ENCODE data around the gene HLA-DPA1. TPM values are rescaled to one million over a fixed set of nuclear protein-coding genes. Genes with fewer than 3 reads are reported as not detected.

Gene HLA-DPA1
- total RNA-seq, 1 donor from 2014 or later, result 2.8 TPM

DNA sequence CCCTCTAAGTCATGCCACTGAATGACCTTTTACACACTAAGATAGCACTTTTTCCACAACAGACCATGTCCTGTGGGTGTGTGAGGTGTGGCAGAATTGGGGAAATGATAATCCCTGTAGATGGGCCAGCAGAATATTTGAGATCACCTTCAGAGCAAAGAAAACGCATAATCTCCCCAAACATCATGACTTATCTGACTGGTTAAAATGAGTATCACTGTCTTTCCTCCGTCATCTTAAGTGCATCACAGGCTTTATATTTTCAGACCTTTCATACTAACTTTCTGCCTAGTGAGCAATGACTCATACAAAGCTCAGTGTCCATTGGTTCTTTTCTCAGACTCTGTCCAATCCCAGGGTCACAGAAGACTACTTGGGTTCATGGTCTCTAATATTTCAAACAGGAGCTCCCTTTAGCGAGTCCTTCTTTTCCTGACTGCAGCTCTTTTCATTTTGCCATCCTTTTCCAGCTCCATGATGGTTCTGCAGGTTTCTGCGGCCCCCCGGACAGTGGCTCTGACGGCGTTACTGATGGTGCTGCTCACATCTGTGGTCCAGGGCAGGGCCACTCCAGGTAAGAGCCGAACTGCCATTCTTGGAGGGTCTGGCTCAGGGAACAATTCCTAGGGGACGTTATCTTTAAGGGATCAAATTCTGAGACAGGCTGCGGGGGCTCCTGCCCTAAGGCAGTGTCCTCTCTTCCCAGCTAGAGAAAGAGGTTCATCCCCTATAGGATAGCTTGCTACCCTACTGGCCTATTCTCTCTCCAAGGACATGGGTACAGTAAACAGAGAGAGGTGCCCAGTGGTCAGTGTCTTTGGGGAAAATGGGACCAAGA, 2.3 kb upstream of the HLA-DPA1 start, which contains the start of gene HLA-DPB1:
HLA-DPB1 (plus strand) TSS at position 423 of the 838 bp plus-strand sequence; CDS start at position 475, 52 bp downstream.
- Histone ChIP-seq H3K27me3 (peaks cover 4% of the 10 kb centered on the region), H3K36me3 (no peaks in the 10 kb centered on the region), H3K9me3 (ENCODE audit: low read depth) (no peaks in the 10 kb centered on the region), H4K20me1 (ENCODE audit: low read depth) (no peaks in the 10 kb centered on the region), H3K9ac (no peak within 1 kb of the TSS), H3K4me2 (no peak within 1 kb of the TSS), H3K4me1 (no peaks in the 10 kb centered on the region), H2AFZ (replicated peaks) (peak within 1 kb of the TSS; percentile 50), H3K4me3 (no peak within 1 kb of the TSS), H3F3A (ENCODE audit: low read depth) (peaks cover 4% of the 10 kb centered on the region), H3K27ac (no peak within 1 kb of the TSS), H3K79me2 (ENCODE audit: low read depth) (no peaks in the 10 kb centered on the region)
- H3K27me3 Mint-ChIP-seq (ENCODE audit: insufficient read depth, low read depth), result peaks cover 12% of the 10 kb centered on the region
- H3K9me3 Mint-ChIP-seq, result no peaks in the 10 kb centered on the region
- H3K36me3 Mint-ChIP-seq, result no peaks in the 10 kb centered on the region
- no peak for TF ChIP-seq EZH2 (IDR thresholded peaks at IDR 0.05)
- H3K4me3 Mint-ChIP-seq, result no peak within 1 kb of the TSS
- no peak within 1 kb of the TSS for H3K27ac Mint-ChIP-seq
- H3K4me1 Mint-ChIP-seq, result peaks cover 16% of the 10 kb centered on the region
- DNase-seq (ENCODE audit: low spot score), result peak; percentile 40

DNA sequence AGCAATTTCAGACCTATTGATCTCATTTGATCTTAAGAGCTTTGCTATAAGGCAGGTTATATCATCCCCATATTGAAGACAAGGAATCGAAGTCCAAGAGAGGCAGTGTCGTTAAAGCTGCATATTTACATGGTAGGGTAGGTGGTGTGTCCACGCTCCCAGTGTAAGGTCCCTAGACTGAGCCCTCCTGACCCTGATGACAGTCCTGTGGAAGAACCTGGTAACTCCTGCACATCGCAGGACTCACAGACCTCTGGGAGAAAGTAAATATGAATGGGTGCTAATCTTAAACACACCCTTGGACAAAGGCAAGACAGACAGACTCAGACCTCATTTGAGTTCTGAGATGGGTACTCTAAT, 1.7 kb upstream of the HLA-DPA1 start:
- Histone ChIP-seq H3K4me2 (no peak overlapping the region), H4K20me1 (ENCODE audit: low read depth) (no peaks in the 10 kb centered on the region), H3K9me3 (ENCODE audit: low read depth) (no peaks in the 10 kb centered on the region), H3K4me3 (no peak overlapping the region), H3K4me1 (no peaks in the 10 kb centered on the region), H3F3A (ENCODE audit: low read depth) (peaks cover 4% of the 10 kb centered on the region), H3K27me3 (peaks cover 3% of the 10 kb centered on the region), H3K36me3 (no peaks in the 10 kb centered on the region), H3K9ac (no peak overlapping the region), H3K79me2 (ENCODE audit: low read depth) (no peaks in the 10 kb centered on the region), H2AFZ (replicated peaks) (no peak overlapping the region), H3K27ac (no peak overlapping the region)
- no peak for DNase-seq (ENCODE audit: low spot score)
- H3K27ac Mint-ChIP-seq, result no peak overlapping the region
- no peak overlapping the region for H3K4me3 Mint-ChIP-seq
- H3K36me3 Mint-ChIP-seq, result no peaks in the 10 kb centered on the region
- H3K27me3 Mint-ChIP-seq (ENCODE audit: insufficient read depth, low read depth), result peaks cover 11% of the 10 kb centered on the region
- no peaks in the 10 kb centered on the region for H3K9me3 Mint-ChIP-seq
- H3K4me1 Mint-ChIP-seq, result peaks cover 11% of the 10 kb centered on the region
- TF ChIP-seq, protein P1, sequence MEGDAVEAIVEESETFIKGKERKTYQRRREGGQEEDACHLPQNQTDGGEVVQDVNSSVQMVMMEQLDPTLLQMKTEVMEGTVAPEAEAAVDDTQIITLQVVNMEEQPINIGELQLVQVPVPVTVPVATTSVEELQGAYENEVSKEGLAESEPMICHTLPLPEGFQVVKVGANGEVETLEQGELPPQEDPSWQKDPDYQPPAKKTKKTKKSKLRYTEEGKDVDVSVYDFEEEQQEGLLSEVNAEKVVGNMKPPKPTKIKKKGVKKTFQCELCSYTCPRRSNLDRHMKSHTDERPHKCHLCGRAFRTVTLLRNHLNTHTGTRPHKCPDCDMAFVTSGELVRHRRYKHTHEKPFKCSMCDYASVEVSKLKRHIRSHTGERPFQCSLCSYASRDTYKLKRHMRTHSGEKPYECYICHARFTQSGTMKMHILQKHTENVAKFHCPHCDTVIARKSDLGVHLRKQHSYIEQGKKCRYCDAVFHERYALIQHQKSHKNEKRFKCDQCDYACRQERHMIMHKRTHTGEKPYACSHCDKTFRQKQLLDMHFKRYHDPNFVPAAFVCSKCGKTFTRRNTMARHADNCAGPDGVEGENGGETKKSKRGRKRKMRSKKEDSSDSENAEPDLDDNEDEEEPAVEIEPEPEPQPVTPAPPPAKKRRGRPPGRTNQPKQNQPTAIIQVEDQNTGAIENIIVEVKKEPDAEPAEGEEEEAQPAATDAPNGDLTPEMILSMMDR (IDR thresholded peaks at IDR 0.05), result no peak
- TF ChIP-seq EZH2 (IDR thresholded peaks at IDR 0.05) (no peak), EZH2phosphoT487 (IDR thresholded peaks at IDR 0.05) (no peak)

GRCh38 chr6:33072508-33073100, 845 bp downstream of the HLA-DPA1 start:
- Mint-ChIP-seq H3K4me1 (no peaks in the 10 kb centered on the region), H3K9me3 (no peaks in the 10 kb centered on the region), H3K27me3 (ENCODE audit: insufficient read depth, low read depth) (peaks cover 6% of the 10 kb centered on the region), H3K36me3 (peaks cover 2% of the 10 kb centered on the region), H3K4me3 (no peak overlapping the region), H3K27ac (no peak overlapping the region)
- Histone ChIP-seq H3K27ac (no peak overlapping the region), H3K36me3 (no peaks in the 10 kb centered on the region), H3K9ac (no peak overlapping the region), H3K4me1 (no peaks in the 10 kb centered on the region), H3F3A (ENCODE audit: low read depth) (no peaks in the 10 kb centered on the region), H3K27me3 (no peaks in the 10 kb centered on the region), H3K4me3 (no peak overlapping the region), H3K4me2 (no peak overlapping the region), H2AFZ (replicated peaks) (no peak overlapping the region), H3K79me2 (ENCODE audit: low read depth) (no peaks in the 10 kb centered on the region), H3K9me3 (ENCODE audit: low read depth) (no peaks in the 10 kb centered on the region), H4K20me1 (ENCODE audit: low read depth) (no peaks in the 10 kb centered on the region)
- no peak for DNase-seq (ENCODE audit: low spot score)
- TF ChIP-seq EZH2 (IDR thresholded peaks at IDR 0.05) (no peak), EZH2phosphoT487 (IDR thresholded peaks at IDR 0.05) (no peak)
- TF ChIP-seq, protein P1 (IDR thresholded peaks at IDR 0.05), result no peak

DNA sequence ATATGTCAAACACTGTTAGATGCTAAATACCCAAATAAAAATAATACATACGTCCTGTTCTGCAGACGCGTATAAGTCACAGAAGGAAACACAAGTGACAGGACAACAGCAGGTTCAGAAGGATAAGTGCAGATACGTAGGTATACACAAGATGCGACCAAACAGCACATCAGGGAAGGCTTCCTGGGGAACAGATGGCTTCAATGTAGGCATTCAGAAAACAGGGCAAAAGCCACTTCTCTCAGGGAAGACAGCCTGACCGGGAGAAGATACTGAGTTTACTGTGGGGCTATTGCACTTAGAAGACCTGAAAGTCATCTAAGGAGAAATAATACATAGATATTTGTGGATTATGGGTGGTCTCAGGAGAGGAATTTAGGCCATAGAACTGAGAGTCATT, 1.9 kb downstream of the HLA-DPA1 start:
- H2AFZ ChIP-seq (replicated peaks), result no peak overlapping the region
- no peaks in the 10 kb centered on the region for H3K27me3 ChIP-seq
- TF ChIP-seq EZH2 (IDR thresholded peaks at IDR 0.05), result no peak
- H3F3A ChIP-seq (ENCODE audit: low read depth), result no peaks in the 10 kb centered on the region
- Mint-ChIP-seq H3K27ac (no peak overlapping the region), H3K27me3 (ENCODE audit: insufficient read depth, low read depth) (peaks cover 6% of the 10 kb centered on the region), H3K9me3 (peaks cover 3% of the 10 kb centered on the region), H3K4me1 (no peaks in the 10 kb centered on the region), H3K36me3 (peaks cover 2% of the 10 kb centered on the region), H3K4me3 (no peak overlapping the region)
- no peak overlapping the region for H3K9ac ChIP-seq
- no peaks in the 10 kb centered on the region for H3K79me2 ChIP-seq (ENCODE audit: low read depth)
- H3K4me1 ChIP-seq, result no peaks in the 10 kb centered on the region
- H4K20me1 ChIP-seq (ENCODE audit: low read depth), result no peaks in the 10 kb centered on the region
- no peak overlapping the region for H3K4me3 ChIP-seq
- H3K4me2 ChIP-seq, result no peak overlapping the region
- H3K36me3 ChIP-seq, result no peaks in the 10 kb centered on the region
- no peak overlapping the region for H3K27ac ChIP-seq
- no peak for DNase-seq (ENCODE audit: low spot score)
- H3K9me3 ChIP-seq (ENCODE audit: low read depth), result no peaks in the 10 kb centered on the region

Measured in neural progenitor cell (in vitro differentiated cells).